HL-60/S4 treated with retinoic acid at 250 ng/mL for 4 days and 3 days (cell line): ENCODE measurements around the gene RTN4.
"Not testable (repeated sequence)": the region's sequence is repeated elsewhere in the genome, so short reads cannot be mapped to it uniquely, and the experiment has no call there.

Experiments
- in situ Hi-C: fragments of 300-500 bp; cut with MboI; formaldehyde crosslinking; loops from 2 replicates; pipeline ENCODE4 v1.7.0; 2022; ENCODE audit warnings: low sequenced_read_pairs

Gene RTN4

GRCh38 chr2:55076019-55076418 is 25.8 kb upstream of the RTN4 start:
- in situ Hi-C loops: not testable (repeated sequence)

GRCh38 chr2:55073000-55073983 is 23.0 kb upstream of the RTN4 start:
- in situ Hi-C loops: no loop called here

- in situ Hi-C loops: no loop called here
Observed at GRCh38 chr2:55063713-55064323, 13.6 kb upstream of the RTN4 start.

GRCh38 chr2:55063226-55063625 is 13.0 kb upstream of the RTN4 start:
- in situ Hi-C loops: no loop called here

GRCh38 chr2:55062754-55063153 is 12.5 kb upstream of the RTN4 start:
- in situ Hi-C loops: no loop called here

GRCh38 chr2:55061523-55062344 is 11.5 kb upstream of the RTN4 start:
- in situ Hi-C loops: no loop called here

GRCh38 chr2:55059793-55060192 is 9.5 kb upstream of the RTN4 start:
- in situ Hi-C loops: no loop called here

GRCh38 chr2:55057474-55057873 is 7.2 kb upstream of the RTN4 start:
- in situ Hi-C loops: no loop called here

GRCh38 chr2:55056024-55056521 is 5.8 kb upstream of the RTN4 start:
- in situ Hi-C loops: no loop called here

- in situ Hi-C loops: no loop called here
Observed at GRCh38 chr2:55054106-55054875, 4.0 kb upstream of the RTN4 start.

GRCh38 chr2:55053225-55053624 is 3.0 kb upstream of the RTN4 start:
- in situ Hi-C loops: not testable (repeated sequence)

GRCh38 chr2:55052129-55053061 is 2.1 kb upstream of the RTN4 start:
- in situ Hi-C loops: no loop called here

- in situ Hi-C loops: no loop called here
Observed at GRCh38 chr2:55051026-55051866, 995 bp upstream of the RTN4 start.

GRCh38 chr2:55049821-55050099 is 491 bp downstream of the RTN4 start:
- in situ Hi-C loops: no loop called here

- in situ Hi-C loops: no loop called here
Observed at GRCh38 chr2:55049043-55049820, 1.0 kb downstream of the RTN4 start.

- in situ Hi-C loops: no loop called here
Observed at GRCh38 chr2:55048508-55049042, 1.7 kb downstream of the RTN4 start.

- in situ Hi-C loops: no loop called here
Observed at GRCh38 chr2:55047677-55048299, 2.5 kb downstream of the RTN4 start.
